Activated T-cell treated with anti-CD3 and anti-CD28 coated beads, Interleukin-2, amount 50 U/mL, for 72 hours (primary cell): Measurements from ENCODE around the gene DRC7. TPM values are rescaled to one million over a fixed set of nuclear protein-coding genes. Genes with fewer than 3 reads are reported as not detected.
"Not testable (repeated sequence)": the region's sequence is repeated elsewhere in the genome, so short reads cannot be mapped to it uniquely, and the experiment has no call there.

Experiments used
- ATAC-seq, 2 donors: fragments of 150-1000 bp; cut with Tn5 transposase; replicated peaks in 1 of 2; 2 replicates each; pipeline ENCODE4 v1.10.0; 2021; ENCODE audit warnings: moderate library complexity in 2 of 2, mild to moderate bottlenecking in 1 of 2
- DNase-seq, 2 donors: peaks; one replicate each; pipeline ENCODE4 v3.0.0; 2021 to 2022; ENCODE audit warnings: mixed read lengths in 1 of 2
- H3K27ac Mint-ChIP-seq: one replicate; pipeline ENCODE4 v1.8.0; 2022; ENCODE audit warnings: mild to moderate bottlenecking, moderate library complexity, mixed read lengths
- H3K27me3 Mint-ChIP-seq: one replicate; pipeline ENCODE4 v1.8.0; 2022; ENCODE audit warnings: low read depth, mixed read lengths
- H3K36me3 Mint-ChIP-seq, 2 donors: one replicate each; pipeline ENCODE4 v1.8.0; 2022; ENCODE audit warnings: mixed read lengths in 2 of 2, mild to moderate bottlenecking in 1 of 2; ENCODE audit not compliant: insufficient read depth in 2 of 2
- H3K4me1 Mint-ChIP-seq: one replicate; pipeline ENCODE4 v1.8.0; 2022; ENCODE audit warnings: low read depth, mixed read lengths
- H3K4me3 Mint-ChIP-seq, 2 donors: one replicate each; pipeline ENCODE4 v1.8.0; 2022; ENCODE audit warnings: mild to moderate bottlenecking in 2 of 2, mixed read lengths in 2 of 2, moderate library complexity in 2 of 2
- H3K9me3 Mint-ChIP-seq, 2 donors: one replicate each; pipeline ENCODE4 v1.8.0; 2022; ENCODE audit warnings: mixed read lengths in 2 of 2
- total RNA-seq, 2 donors: library from RNA; stranded (reverse); gene quantifications; one replicate each; pipeline ENCODE4 v1.2.3, GENCODE V29; 2022

DRC7 gene
- total RNA-seq, 2 donors from 2014 or later = 0.19 TPM; not detected in 1

GRCh38 chr16:57664662-57665025, 30.0 kb upstream of the DRC7 start:
- Mint-ChIP-seq H3K9me3 (no peaks in the 10 kb centered on the region), H3K4me3 (no peak overlapping the region)

GRCh38 chr16:57665541-57665940, 29.1 kb upstream of the DRC7 start:
- ATAC-seq (no peak), DNase-seq (no peak)
- H3K4me3 Mint-ChIP-seq = no peak overlapping the region
- H3K9me3 Mint-ChIP-seq = no peaks in the 10 kb centered on the region
- H3K36me3 Mint-ChIP-seq = no peaks in the 10 kb centered on the region
- H3K27ac Mint-ChIP-seq = no peak overlapping the region
- H3K4me1 Mint-ChIP-seq = no peaks in the 10 kb centered on the region
- no peaks in the 10 kb centered on the region for H3K27me3 Mint-ChIP-seq

More at GRCh38 chr16:57664662-57665025, 30.0 kb upstream of the DRC7 start:
- no peak overlapping the region for H3K27ac Mint-ChIP-seq
- no peaks in the 10 kb centered on the region for H3K36me3 Mint-ChIP-seq
- ATAC-seq (no peak), DNase-seq (no peak)
- no peaks in the 10 kb centered on the region for H3K27me3 Mint-ChIP-seq
- no peaks in the 10 kb centered on the region for H3K4me1 Mint-ChIP-seq

- Mint-ChIP-seq H3K27ac (no peak overlapping the region), H3K27me3 (no peaks in the 10 kb centered on the region), H3K9me3 (no peaks in the 10 kb centered on the region), H3K36me3 (no peaks in the 10 kb centered on the region), H3K4me1 (no peaks in the 10 kb centered on the region), H3K4me3 (no peak overlapping the region)
- DNase-seq (no peak), ATAC-seq (no peak)
Observed at GRCh38 chr16:57666353-57667047, 28.1 kb upstream of the DRC7 start.

DNA sequence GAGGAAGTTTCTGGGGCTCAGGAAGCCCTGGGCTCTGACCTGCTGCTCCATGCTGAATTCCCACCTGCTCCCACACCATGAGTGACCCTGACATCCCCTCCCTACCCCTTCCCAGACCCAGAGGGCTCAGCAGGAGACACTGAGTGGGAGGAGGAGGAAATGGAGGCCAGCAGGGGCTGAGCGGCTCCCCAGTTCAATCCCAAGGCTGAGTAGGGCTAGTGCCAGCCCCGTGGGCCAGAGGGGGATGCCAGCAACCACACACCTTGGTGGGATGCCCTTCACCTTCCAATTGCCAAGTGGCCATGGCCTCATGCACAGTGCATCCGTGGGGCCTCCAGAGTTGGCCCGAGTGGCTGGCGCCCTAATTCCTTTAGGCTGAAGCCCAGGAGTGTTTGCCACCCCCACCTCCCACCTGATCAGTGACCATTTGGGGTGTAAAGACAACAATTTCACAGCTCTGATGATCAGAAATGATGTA, 27.5 kb upstream of the DRC7 start:
- Mint-ChIP-seq H3K36me3 (no peaks in the 10 kb centered on the region), H3K27ac (no peak overlapping the region), H3K9me3 (no peaks in the 10 kb centered on the region), H3K4me3 (no peak overlapping the region), H3K27me3 (no peaks in the 10 kb centered on the region), H3K4me1 (no peaks in the 10 kb centered on the region)
- ATAC-seq = no peak
- no peak for DNase-seq

GRCh38 chr16:57667526-57668262, 26.9 kb upstream of the DRC7 start:
- no peaks in the 10 kb centered on the region for H3K4me1 Mint-ChIP-seq
- peak in 1 of 2 donors; percentile 42 for ATAC-seq
- H3K4me3 Mint-ChIP-seq = no peak overlapping the region
- DNase-seq = no peak
- H3K27ac Mint-ChIP-seq = no peak overlapping the region
- H3K9me3 Mint-ChIP-seq = no peaks in the 10 kb centered on the region
- H3K27me3 Mint-ChIP-seq = no peaks in the 10 kb centered on the region
- no peaks in the 10 kb centered on the region for H3K36me3 Mint-ChIP-seq

GRCh38 chr16:57668263-57668571, 26.4 kb upstream of the DRC7 start, which contains the start of gene ADGRG3:
TSS of gene ADGRG3 (plus strand) at chr16:57668306. CDS start at chr16:57668348, 42 bp downstream.
- H3K9me3 Mint-ChIP-seq = no peaks in the 10 kb centered on the region
- no peaks in the 10 kb centered on the region for H3K36me3 Mint-ChIP-seq
- ATAC-seq (no peak), DNase-seq (no peak)
- no peaks in the 10 kb centered on the region for H3K27me3 Mint-ChIP-seq
- H3K27ac Mint-ChIP-seq = no peak within 1 kb of the TSS
- H3K4me3 Mint-ChIP-seq = no peak within 1 kb of the TSS
- H3K4me1 Mint-ChIP-seq = no peaks in the 10 kb centered on the region

DNA sequence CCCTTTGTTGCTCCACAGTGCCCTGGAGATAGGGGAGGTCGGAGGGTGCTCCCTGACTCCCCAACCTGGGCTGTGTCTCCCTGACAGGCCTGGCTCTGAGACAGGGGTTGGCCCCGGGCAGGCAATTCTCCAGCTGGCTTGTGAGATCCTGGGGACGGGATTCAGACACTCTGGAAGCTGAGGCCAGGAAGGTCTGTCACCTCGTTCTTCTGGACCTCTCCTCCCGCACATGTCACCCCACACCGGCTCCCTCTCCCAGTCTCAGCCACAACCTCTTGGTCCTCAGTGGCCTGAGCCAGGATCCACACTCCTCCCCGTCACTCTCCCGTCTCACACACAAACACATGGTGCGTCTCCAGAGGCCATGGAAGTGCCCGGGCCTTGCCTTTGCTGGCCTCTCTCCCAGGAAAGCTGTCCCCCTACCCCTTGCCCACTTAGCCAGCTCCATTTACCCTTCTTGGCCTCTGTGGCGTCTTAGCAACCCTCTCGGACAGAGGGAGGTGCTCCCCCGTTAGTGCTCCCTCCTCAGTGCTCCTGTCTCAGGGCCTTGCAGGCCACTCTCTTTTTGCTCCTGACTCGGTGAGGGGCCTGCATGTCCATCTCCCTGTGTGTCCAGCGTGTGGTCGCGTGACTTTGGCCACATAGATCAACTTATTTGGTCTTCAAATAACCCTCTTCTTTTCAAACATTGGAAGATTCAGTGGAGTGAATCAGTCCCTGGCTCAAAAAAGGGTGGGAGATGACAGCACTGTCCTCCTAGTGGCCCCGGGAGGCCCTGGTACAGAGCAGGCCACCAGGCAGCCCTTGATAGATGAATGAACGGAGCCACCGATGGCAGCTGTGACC, 25.8 kb upstream of the DRC7 start:
- Mint-ChIP-seq H3K36me3 (no peaks in the 10 kb centered on the region), H3K4me1 (no peaks in the 10 kb centered on the region), H3K27ac (no peak overlapping the region), H3K4me3 (no peak overlapping the region), H3K27me3 (peaks cover 5% of the 10 kb centered on the region), H3K9me3 (no peaks in the 10 kb centered on the region)
- DNase-seq (no peak), ATAC-seq (no peak)

DNA sequence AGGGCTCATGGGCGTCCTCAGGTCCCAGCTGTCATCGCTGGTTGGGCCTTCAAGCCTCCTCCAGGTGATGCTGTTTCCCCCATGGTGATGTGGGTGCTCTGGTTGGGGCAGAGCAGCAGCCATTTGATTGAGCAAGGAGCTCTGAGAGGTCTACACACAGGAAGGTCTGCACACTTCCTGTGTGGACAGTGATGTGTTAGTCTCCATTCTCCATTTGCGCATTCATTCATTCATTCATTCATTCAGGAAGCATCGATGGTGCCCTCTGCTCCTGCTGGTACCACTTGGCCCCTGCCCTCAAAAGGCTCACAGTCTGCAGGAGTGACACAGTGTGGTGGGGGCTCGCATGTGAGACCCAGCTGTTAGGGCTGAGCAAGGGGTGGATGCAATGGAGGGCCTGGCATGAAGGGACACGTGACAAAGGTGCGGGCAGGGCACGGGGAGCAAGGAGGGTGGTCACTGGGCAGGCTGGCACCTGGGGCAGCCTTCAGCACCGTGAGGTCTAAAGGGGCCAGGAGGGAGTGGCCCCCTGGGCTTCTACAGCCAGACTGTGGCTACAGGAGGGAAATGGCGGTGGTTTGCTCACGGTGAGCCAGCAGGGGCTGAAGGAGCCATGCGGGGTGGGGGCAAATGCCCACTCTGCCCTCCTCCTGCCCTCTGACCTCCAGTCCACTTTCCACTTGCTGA, 25.0 kb upstream of the DRC7 start:
- no peaks in the 10 kb centered on the region for H3K36me3 Mint-ChIP-seq
- H3K27ac Mint-ChIP-seq = no peak overlapping the region
- H3K27me3 Mint-ChIP-seq = peaks cover 6% of the 10 kb centered on the region
- H3K4me3 Mint-ChIP-seq = no peak overlapping the region
- no peaks in the 10 kb centered on the region for H3K9me3 Mint-ChIP-seq
- no peaks in the 10 kb centered on the region for H3K4me1 Mint-ChIP-seq
- ATAC-seq (no peak), DNase-seq (no peak)

- H3K27me3 Mint-ChIP-seq = peaks cover 6% of the 10 kb centered on the region
- no peaks in the 10 kb centered on the region for H3K4me1 Mint-ChIP-seq
- H3K27ac Mint-ChIP-seq = no peak overlapping the region
- no peak overlapping the region for H3K4me3 Mint-ChIP-seq
- ATAC-seq (no peak), DNase-seq (no peak)
- H3K36me3 Mint-ChIP-seq = no peaks in the 10 kb centered on the region
- H3K9me3 Mint-ChIP-seq = no peaks in the 10 kb centered on the region
Observed at GRCh38 chr16:57670196-57670595, 24.4 kb upstream of the DRC7 start.

- H3K27me3 Mint-ChIP-seq, H3K4me1 Mint-ChIP-seq, ATAC-seq, H3K9me3 Mint-ChIP-seq, H3K27ac Mint-ChIP-seq, H3K36me3 Mint-ChIP-seq, H3K4me3 Mint-ChIP-seq, DNase-seq: not testable (repeated sequence)
Observed at GRCh38 chr16:57671451-57671850, 23.2 kb upstream of the DRC7 start.

- Mint-ChIP-seq H3K4me1 (no peaks in the 10 kb centered on the region), H3K27ac (no peak overlapping the region), H3K27me3 (peaks cover 6% of the 10 kb centered on the region), H3K36me3 (no peaks in the 10 kb centered on the region), H3K9me3 (no peaks in the 10 kb centered on the region), H3K4me3 (no peak overlapping the region)
- no peak for ATAC-seq
- DNase-seq = no peak
Observed at GRCh38 chr16:57672416-57672815, 22.2 kb upstream of the DRC7 start.

GRCh38 chr16:57672824-57673223, 21.8 kb upstream of the DRC7 start:
- Mint-ChIP-seq H3K4me3 (no peak overlapping the region), H3K27ac (no peak overlapping the region), H3K4me1 (no peaks in the 10 kb centered on the region), H3K27me3 (peaks cover 6% of the 10 kb centered on the region), H3K9me3 (no peaks in the 10 kb centered on the region), H3K36me3 (no peaks in the 10 kb centered on the region)
- ATAC-seq = no peak
- DNase-seq = no peak
